Caco-2 (cell line): ENCODE measurements around the gene VILL. TPM values are rescaled to one million over a fixed set of nuclear protein-coding genes. Genes with fewer than 3 reads are reported as not detected.
"Not testable (repeated sequence)": the region's sequence is repeated elsewhere in the genome, so short reads cannot be mapped to it uniquely, and the experiment has no call there.

Experiments
- BruUV-seq: library from RNA; stranded (reverse); fragments of 400-500 nt; replicated peaks from 2 replicates; lab custom pipeline; 2021; lab: Mats Ljungman, UMichigan
- CTCF ChIA-PET: fragments of 300-600 bp; sonication (Branson Sonifier 250); formaldehyde crosslinking; loops from one replicate; lab custom pipeline; 2022; ENCODE audit warnings: antibody characterized with exemption; lab: Charles Lee
- POLR2A ChIA-PET: fragments of 300-600 bp; sonication (Branson Sonifier 250); formaldehyde crosslinking; loops from one replicate; lab custom pipeline; 2022; ENCODE audit warnings: antibody characterized with exemption; lab: Charles Lee
- DNase-seq, 2 experiments: peaks; one replicate each; pipeline versions ENCODE4 v3.0.0 to v3.0.0-alpha.2; 2020 to 2022
- H3K27me3 ChIP-seq: replicated peaks from 2 replicates; pipeline ENCODE4 v1.6.0; 2011; ENCODE audit warnings: low read length; ENCODE audit not compliant: control insufficient read depth, insufficient read depth
- H3K36me3 ChIP-seq: 2 replicates; pipeline ENCODE4 v1.5.1; 2011; ENCODE audit warnings: low read length; ENCODE audit not compliant: control insufficient read depth, insufficient read depth
- H3K4me1 ChIP-seq: fragments of 250-450 bp; sonication (Bioruptor Pico); 2 replicates; pipeline ENCODE4 v1.5.1; 2020; ENCODE audit warnings: mild to moderate bottlenecking
- H3K4me3 ChIP-seq: 2 replicates; pipeline ENCODE4 v1.5.1; 2011; ENCODE audit warnings: low read depth, mild to moderate bottlenecking, control low read depth, low read length
- H3K9me3 ChIP-seq: fragments of 250-450 bp; sonication (Bioruptor Pico); 2 replicates; pipeline ENCODE4 v1.5.1; 2020; ENCODE audit warnings: mild to moderate bottlenecking, moderate library complexity
- H3K27ac Mint-ChIP-seq: one replicate; pipeline ENCODE4 v1.8.0; 2022; ENCODE audit warnings: mixed read lengths; ENCODE audit not compliant: unreplicated experiment
- H3K27me3 Mint-ChIP-seq: one replicate; pipeline ENCODE4 v1.8.0; 2022; ENCODE audit warnings: mixed read lengths; ENCODE audit not compliant: insufficient read depth, unreplicated experiment
- H3K36me3 Mint-ChIP-seq: one replicate; pipeline ENCODE4 v1.8.0; 2022; ENCODE audit warnings: mild to moderate bottlenecking, mixed read lengths; ENCODE audit not compliant: insufficient read depth, unreplicated experiment
- H3K4me1 Mint-ChIP-seq: one replicate; pipeline ENCODE4 v1.8.0; 2022; ENCODE audit warnings: low read depth, mixed read lengths; ENCODE audit not compliant: unreplicated experiment
- H3K4me3 Mint-ChIP-seq: one replicate; pipeline ENCODE4 v1.8.0; 2022; ENCODE audit warnings: mild to moderate bottlenecking, moderate library complexity, mixed read lengths; ENCODE audit not compliant: unreplicated experiment
- H3K9me3 Mint-ChIP-seq: one replicate; pipeline ENCODE4 v1.8.0; 2022; ENCODE audit warnings: mixed read lengths; ENCODE audit not compliant: unreplicated experiment
- intact Hi-C: fragments of 100-400 bp; cut with micrococcal nuclease; formaldehyde crosslinking; loops from one replicate; pipeline ENCODE4 v1.10.0; 2022; ENCODE audit not compliant: unreplicated experiment
- total RNA-seq: library from RNA; stranded (reverse); gene quantifications from 2 replicates; pipeline ENCODE4 v1.2.3, GENCODE V29; 2022
- TF ChIP-seq, protein P1 (sequence below), 2 experiments: fragments of 200-600 bp in 1 of 2; IDR thresholded peaks; 1 replicate in 1 of 2; 2 replicates in 1 of 2; pipeline versions ENCODE4 v1.5.1 to v1.8.0; 2011 to 2022; ENCODE audit warnings: antibody characterized with exemption in 1 of 2, control low read depth in 1 of 2, inconsistent platforms in 1 of 2, low read depth in 1 of 2, low read length in 1 of 2, mild to moderate bottlenecking in 1 of 2, moderate library complexity in 1 of 2; ENCODE audit not compliant: insufficient read depth in 1 of 2, severe bottlenecking in 1 of 2, unreplicated experiment in 1 of 2

VILL gene
- total RNA-seq, 1 experiment from 2014 or later = 11.7 TPM

DNA sequence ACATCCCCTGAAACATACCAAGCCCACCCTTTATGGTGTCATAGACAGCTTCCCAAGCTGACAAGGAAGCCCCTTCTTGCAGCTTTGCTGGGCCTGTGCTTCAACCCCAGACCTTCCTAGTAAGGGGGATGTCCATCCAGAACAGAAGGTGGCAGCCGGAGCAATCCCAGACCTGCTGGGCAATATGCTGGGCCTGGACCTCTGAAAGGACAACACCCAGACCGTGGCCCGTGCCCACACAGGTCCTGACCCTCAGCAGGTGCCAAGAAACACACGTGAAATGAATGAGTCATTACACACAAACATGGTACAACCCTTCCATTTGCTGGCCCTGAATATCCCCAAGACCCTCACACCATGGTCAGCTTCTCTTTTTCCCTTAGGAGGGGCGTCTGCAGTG is 19.8 kb upstream of the VILL start:
- CTCF ChIA-PET = interaction anchor here (6.6 kb wide), 1 partner anchor 116 kb away, joined by 64 read pairs; no protein-coding TSS in a partner anchor
- no peak for DNase-seq
- TF ChIP-seq, protein P1, sequence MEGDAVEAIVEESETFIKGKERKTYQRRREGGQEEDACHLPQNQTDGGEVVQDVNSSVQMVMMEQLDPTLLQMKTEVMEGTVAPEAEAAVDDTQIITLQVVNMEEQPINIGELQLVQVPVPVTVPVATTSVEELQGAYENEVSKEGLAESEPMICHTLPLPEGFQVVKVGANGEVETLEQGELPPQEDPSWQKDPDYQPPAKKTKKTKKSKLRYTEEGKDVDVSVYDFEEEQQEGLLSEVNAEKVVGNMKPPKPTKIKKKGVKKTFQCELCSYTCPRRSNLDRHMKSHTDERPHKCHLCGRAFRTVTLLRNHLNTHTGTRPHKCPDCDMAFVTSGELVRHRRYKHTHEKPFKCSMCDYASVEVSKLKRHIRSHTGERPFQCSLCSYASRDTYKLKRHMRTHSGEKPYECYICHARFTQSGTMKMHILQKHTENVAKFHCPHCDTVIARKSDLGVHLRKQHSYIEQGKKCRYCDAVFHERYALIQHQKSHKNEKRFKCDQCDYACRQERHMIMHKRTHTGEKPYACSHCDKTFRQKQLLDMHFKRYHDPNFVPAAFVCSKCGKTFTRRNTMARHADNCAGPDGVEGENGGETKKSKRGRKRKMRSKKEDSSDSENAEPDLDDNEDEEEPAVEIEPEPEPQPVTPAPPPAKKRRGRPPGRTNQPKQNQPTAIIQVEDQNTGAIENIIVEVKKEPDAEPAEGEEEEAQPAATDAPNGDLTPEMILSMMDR (IDR thresholded peaks at IDR 0.05; ENCODE audit: insufficient read depth in 1 of 2, low read depth in 1 of 2, low read length in 1 of 2, severe bottlenecking in 1 of 2, unreplicated experiment in 1 of 2) = no peak
- Histone ChIP-seq H3K4me1 (peaks cover 37% of the 10 kb centered on the region), H3K9me3 (no peaks in the 10 kb centered on the region), H3K27me3 (no peaks in the 10 kb centered on the region), H3K4me3 (no peak overlapping the region), H3K36me3 (peaks cover 1% of the 10 kb centered on the region; the same call in 1 of the 2 replicates)
- peaks cover 40% of the 10 kb centered on the region for H3K4me1 Mint-ChIP-seq
- H3K27me3 Mint-ChIP-seq = no peaks in the 10 kb centered on the region
- H3K4me3 Mint-ChIP-seq = no peak overlapping the region
- POLR2A ChIA-PET = no interaction called here
- H3K27ac Mint-ChIP-seq = no peak overlapping the region
- H3K9me3 Mint-ChIP-seq = no peaks in the 10 kb centered on the region
- peaks cover 44% of the 10 kb centered on the region for H3K36me3 Mint-ChIP-seq
- BruUV-seq = no TSS peak
- intact Hi-C loops = no loop called here

DNA sequence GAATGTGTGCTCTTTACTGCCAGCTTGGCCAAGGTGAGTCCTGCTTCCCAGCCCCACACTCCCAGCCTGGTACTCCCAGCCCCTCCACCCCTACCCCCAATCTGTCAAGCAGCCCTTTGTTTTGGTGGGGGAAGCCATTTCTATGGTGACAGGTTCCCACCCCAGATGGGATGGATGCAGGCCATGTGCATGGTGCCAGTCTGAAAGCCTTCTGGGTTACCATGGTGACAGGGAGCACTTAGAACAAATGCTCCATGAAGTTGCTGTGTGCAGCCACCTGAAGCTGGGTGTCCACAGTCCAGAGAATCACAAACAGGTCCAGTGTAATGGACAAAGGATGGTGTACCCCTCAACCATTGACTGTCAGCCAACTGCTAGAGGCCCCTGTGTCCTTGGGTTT is 19.1 kb upstream of the VILL start:
- no peak for DNase-seq
- H3K4me1 ChIP-seq = peaks cover 32% of the 10 kb centered on the region
- H3K36me3 Mint-ChIP-seq = peaks cover 44% of the 10 kb centered on the region
- H3K9me3 ChIP-seq = no peaks in the 10 kb centered on the region
- no peaks in the 10 kb centered on the region for H3K27me3 ChIP-seq
- H3K4me1 Mint-ChIP-seq = peaks cover 34% of the 10 kb centered on the region
- no peaks in the 10 kb centered on the region for H3K27me3 Mint-ChIP-seq
- no peak overlapping the region for H3K27ac Mint-ChIP-seq
- no peak overlapping the region for H3K4me3 ChIP-seq
- H3K9me3 Mint-ChIP-seq = no peaks in the 10 kb centered on the region
- BruUV-seq = no TSS peak
- TF ChIP-seq, protein P1 (IDR thresholded peaks at IDR 0.05; ENCODE audit: insufficient read depth in 1 of 2, low read depth in 1 of 2, low read length in 1 of 2, severe bottlenecking in 1 of 2, unreplicated experiment in 1 of 2) = no peak
- CTCF ChIA-PET = no interaction called here
- H3K4me3 Mint-ChIP-seq = no peak overlapping the region
- intact Hi-C loops = no loop called here
- POLR2A ChIA-PET = no interaction called here
- peaks cover 1% of the 10 kb centered on the region; the same call in 1 of the 2 replicates for H3K36me3 ChIP-seq

DNA sequence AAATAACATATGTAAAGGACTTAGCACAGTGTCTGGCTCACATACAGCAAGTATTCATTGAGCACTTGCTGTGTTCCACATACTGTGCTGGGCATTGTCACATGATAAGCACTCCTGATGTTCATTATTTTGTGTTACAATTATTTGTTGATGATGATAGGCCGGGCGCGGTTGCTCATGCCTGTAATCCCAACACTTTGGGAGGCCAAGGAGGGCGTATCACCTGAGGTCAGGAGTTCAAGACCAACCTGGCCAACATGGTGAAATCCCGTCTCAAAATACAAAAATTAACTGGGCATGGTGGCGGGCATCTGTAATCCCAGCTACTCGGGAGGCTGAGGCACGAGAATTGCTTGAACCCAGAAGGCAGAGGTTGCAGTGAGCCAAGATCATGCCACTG is 18.5 kb upstream of the VILL start:
- H3K4me3 ChIP-seq, H3K27ac Mint-ChIP-seq, H3K36me3 ChIP-seq, H3K9me3 Mint-ChIP-seq, POLR2A ChIA-PET, DNase-seq, intact Hi-C loops, H3K27me3 ChIP-seq, BruUV-seq, H3K27me3 Mint-ChIP-seq, CTCF ChIA-PET, H3K9me3 ChIP-seq, H3K4me3 Mint-ChIP-seq: not testable (repeated sequence)
- Mint-ChIP-seq H3K36me3 (peaks cover 43% of the 10 kb centered on the region), H3K4me1 (peaks cover 28% of the 10 kb centered on the region)
- peaks cover 26% of the 10 kb centered on the region for H3K4me1 ChIP-seq
